CD1c-positive myeloid dendritic cell (primary cell): ENCODE results near the gene FRMD4A.
"Not testable (repeated sequence)": the region's sequence is repeated elsewhere in the genome, so short reads cannot be mapped to it uniquely, and the experiment has no call there.

Experiments used
- DNase-seq: peaks from one replicate; pipeline ENCODE4 v3.0.0-alpha.2; 2016; ENCODE audit errors: extremely low spot score

Gene FRMD4A

DNA sequence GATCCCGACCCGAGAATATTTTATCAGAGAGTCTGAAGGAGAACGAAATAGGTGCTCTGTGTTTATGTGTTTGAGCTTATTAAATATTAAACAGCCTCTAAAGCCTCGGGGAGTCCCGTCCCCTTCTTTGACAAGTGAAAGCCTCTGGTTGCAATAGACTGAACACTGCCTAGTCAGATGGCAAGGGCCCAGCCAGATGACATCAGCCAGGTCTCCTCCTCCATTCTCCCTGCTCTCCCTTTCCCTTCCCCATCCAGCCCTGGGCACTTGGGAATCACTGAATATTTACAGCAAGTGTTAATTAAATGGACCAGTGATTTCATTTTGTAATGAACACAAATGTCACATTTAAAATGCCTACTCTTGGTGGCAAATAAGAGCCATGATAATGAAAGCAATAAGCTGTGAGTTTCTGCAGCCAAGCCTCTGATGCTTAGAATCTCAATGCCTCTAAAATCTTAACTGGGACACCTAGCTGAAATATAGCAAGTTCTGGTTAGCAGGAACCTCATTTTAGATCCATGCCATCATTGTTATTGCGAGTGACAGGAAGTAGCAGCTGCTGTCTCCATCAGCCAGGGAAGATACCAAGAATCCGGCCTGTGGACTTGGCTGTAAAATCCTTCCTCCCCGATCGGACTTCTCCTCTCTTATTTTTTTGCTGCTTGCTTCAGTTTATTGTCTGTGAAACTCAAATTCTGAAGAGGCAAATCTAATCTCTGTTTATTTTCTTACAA lies 541.8 kb downstream of the FRMD4A start:
- no peak for DNase-seq

DNA sequence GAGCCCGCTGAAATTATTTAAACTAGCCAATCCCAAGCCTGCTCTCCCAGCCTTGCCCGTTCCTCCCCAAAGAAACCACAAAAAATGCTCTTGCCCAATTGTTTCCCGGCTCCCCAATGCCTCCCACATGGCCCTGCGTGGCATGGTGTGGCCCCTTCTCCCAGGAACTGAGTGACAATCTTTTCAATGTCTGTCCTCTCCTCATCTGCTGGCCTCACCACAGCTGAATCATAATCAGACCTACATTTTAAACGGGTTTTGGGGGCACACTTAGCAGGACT lies 542.5 kb downstream of the FRMD4A start:
- DNase-seq: no peak

GRCh38 chr10:13787015-13787421 lies 543.7 kb downstream of the FRMD4A start:
- DNase-seq: peak; percentile 69

DNA sequence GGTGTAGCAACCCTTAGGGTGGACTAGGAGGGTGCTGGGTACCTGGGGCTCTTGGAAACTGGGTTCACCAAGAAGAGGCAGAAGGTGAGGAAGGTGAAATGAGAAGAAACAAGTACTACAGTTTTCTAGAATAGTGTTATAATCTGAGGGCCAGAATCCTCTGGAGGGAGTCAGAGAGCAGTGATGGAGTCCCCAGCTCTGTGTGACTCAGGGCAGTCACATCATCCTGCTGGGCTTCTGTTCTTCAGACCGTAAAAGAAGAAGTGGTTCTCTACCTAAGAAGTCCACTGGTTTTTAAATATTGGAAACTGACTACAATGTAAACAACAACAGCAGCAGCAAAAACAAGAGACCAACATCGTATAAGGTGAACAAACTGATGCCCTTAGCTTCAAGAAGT lies 546.7 kb downstream of the FRMD4A start:
- DNase-seq: no peak

DNA sequence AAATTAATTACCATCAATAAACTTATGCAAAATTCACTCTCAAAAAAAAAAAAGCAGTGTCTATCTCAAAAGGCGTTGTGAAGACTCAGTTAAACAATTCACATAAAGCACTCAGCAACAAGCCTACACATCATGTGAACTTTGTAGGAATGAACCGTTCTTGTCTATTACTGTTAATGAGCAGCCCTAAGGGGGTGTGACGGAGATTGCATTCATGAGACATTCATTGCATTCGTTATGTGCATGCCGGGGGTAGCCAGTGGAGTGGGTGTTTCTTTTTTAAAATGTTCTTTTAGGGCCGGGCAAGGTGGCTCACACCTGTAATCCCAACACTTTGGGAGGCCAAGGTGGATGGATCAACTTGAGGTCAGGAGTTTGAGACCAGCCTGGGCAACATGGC lies 551.0 kb downstream of the FRMD4A start:
- DNase-seq: no peak

DNA sequence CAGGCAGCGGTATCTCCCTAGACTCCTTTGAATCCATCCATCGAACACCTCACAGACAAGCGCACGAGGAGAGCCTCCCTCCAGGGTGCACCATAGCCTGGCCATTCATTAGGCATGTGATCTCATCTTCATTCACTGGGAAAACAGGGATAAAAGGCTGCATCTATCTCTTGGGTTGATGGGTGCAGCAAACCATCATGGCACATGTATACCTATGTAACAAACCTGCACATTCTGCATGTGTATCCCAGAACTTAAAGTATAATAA lies 552.1 kb downstream of the FRMD4A start:
- DNase-seq: not testable (repeated sequence)

GRCh38 chr10:13776861-13777311 lies 553.8 kb downstream of the FRMD4A start:
- DNase-seq: peak; percentile 71

DNA sequence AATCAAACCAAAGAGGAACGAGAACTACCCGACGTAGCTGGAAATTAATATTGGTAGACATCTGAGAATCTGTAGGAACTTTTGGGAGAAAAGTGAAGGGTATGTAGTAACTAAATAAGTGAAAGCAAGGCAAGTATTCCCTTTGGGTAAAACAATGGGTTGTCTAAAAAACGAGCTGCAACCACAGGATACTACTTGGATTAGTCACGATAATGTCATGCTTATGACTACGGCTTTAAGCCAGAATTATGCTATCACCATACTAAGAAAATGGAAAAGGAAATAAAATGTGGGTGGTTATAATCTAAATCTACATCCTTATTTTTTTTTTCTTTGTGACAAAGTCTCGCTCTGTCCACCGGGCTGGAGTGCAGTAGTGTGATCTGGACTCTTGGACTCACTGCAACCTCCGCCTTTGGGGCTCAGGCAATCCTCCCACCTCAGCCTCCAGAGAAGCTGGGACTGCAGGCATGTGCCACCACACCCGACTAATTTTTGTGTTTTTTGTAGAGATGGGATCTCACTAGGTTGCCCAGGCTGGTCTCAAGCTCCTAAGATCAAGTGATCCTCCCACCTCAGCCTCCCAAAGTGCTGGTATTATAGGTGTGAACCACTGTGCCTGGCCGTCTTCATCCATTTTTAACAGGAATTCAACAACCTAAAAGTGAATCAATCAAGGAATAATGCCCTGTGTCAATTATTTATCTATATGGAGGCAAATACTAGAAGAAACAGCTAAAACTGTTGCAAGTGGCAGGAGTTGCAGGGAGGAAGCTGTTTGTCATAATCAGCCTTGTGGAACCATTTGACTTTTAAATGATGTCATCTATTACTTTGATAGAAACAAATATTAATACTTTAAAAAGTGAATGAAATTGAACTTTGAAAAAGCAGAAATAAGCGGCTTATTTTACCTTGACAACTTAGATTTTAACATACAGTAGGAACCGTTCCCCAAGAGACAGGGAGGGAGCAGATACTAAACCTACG lies 554.6 kb downstream of the FRMD4A start:
- peak; percentile 37 for DNase-seq

DNA sequence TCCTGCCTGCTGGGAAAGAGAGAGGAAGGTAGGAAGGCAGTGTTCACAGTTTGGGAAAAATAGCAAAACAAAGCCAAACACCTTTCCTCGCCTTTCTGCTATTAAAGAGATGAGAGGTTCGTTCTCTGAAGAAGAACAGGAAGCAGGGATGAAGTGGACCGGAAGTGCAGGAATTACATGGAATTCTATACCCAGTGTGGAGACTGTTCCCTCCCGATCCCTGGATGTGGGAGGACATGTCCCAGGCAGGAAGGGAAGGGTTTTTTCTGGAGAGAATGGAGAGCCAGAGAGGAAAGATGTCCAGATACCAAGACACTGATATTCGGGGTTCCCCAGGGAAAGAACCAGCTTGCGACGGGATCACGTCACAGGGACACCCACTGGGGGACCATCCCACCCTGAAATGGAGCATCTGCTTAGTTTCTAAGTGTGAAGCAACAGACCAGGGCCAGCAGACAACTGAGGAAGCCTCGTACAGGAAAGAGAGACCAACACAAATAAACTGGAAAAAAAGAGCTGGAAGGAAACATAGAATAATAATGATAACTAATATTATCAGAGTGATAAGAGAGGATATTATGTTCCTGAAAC lies 556.3 kb downstream of the FRMD4A start:
- DNase-seq: no peak

GRCh38 chr10:13773496-13774170 lies 557.1 kb downstream of the FRMD4A start:
- no peak for DNase-seq

GRCh38 chr10:13773043-13773442 lies 557.7 kb downstream of the FRMD4A start:
- DNase-seq: peak; percentile 32

- DNase-seq: no peak
Observed at GRCh38 chr10:13771992-13772391, 558.7 kb downstream of the FRMD4A start.

DNA sequence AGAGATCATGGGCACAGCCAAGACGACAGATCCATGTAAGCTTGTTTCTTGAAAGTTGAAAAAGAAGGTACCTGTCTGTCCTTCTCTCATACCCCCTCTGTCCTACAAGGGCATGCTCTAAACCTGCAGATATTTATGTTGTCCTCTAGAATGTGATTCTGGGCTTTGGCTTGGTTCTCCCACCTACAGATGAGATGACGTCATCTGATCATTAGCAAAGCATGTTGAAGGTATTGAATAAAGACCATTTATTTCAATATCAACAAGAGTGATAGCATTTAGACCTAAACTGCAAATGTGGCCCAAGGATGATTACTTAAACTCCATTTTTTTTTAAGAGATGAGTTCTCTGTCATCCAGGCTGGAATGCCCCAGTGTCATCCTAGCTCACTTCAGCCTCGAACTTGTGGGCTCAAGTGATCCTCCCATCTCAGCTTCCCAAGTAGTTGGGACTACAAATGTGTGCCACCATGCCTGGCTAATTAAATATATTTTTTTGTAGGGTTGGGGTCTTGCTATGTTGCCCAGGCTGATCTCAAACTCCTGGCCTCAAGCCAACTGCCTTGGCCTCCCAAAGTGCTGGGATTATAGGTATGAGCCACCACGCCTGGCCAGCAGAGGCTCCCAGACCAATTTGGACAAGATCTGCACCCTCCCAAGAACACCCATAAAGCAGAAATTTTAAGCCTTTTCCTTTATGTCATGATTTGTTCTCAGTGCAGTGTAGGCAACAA lies 559.8 kb downstream of the FRMD4A start:
- DNase-seq: no peak

- DNase-seq: no peak
Observed at GRCh38 chr10:13769946-13770345, 560.8 kb downstream of the FRMD4A start.

GRCh38 chr10:13767676-13768178 lies 563.0 kb downstream of the FRMD4A start:
- no peak for DNase-seq

DNA sequence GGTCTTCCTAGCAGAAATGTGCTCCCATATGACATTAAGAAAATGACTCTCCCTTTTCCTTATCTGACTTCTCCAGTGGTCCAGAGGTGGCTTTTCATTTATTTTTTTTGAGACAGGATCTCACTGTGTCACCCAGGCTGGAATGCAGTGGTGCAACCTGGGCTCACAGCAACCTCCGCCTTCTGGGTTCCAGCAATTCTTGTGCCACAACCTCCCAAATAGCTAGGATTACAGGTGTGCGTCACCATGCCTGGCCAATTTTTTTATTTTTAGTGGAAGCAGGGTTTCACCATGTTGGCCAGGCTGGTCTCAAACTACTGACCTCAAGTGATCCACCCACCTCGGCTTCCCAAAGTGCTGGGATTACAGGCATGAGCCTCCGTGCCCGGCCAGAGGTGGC lies 563.6 kb downstream of the FRMD4A start:
- DNase-seq: not testable (repeated sequence)

GRCh38 chr10:13765641-13766341 lies 564.9 kb downstream of the FRMD4A start:
- no peak for DNase-seq

GRCh38 chr10:13761490-13762091 lies 569.1 kb downstream of the FRMD4A start:
- no peak for DNase-seq

- DNase-seq: no peak
Observed at GRCh38 chr10:13759168-13759567, 571.6 kb downstream of the FRMD4A start.

- DNase-seq: no peak
Observed at GRCh38 chr10:13758756-13759155, 572.0 kb downstream of the FRMD4A start.
